GM19035 (cell line): ENCODE results near the gene SERTAD1.
"Not testable (repeated sequence)": the region's sequence is repeated elsewhere in the genome, so short reads cannot be mapped to it uniquely, and the experiment has no call there.

ENCODE experiments used
- ATAC-seq: cut with Tn5 transposase; IDR thresholded peaks from one replicate; pipeline ENCODE4 v1.9.1; 2021; ENCODE audit not compliant: unreplicated experiment

Gene SERTAD1

GRCh38 chr19:40425450-40426287 lies at the start of gene SERTAD1:
TSS of gene SERTAD1 (minus strand) at chr19:40425992. CDS start at chr19:40423546, 2,446 bp downstream.
- peak; percentile 83 for ATAC-seq

GRCh38 chr19:40474737-40475136 lies 48.9 kb upstream of the SERTAD1 start:
- ATAC-seq: no peak

- no peak for ATAC-seq
Measured at GRCh38 chr19:40472516-40472915, 46.7 kb upstream of the SERTAD1 start.

GRCh38 chr19:40471111-40471510 lies 45.3 kb upstream of the SERTAD1 start:
- no peak for ATAC-seq

GRCh38 chr19:40469011-40469410 lies 43.2 kb upstream of the SERTAD1 start:
- no peak for ATAC-seq

GRCh38 chr19:40466985-40467734 lies 41.4 kb upstream of the SERTAD1 start, which contains the start of gene SPTBN4:
TSS of gene SPTBN4 (plus strand) at chr19:40467001. CDS start at chr19:40472622, 5,621 bp downstream.
- ATAC-seq: no peak

GRCh38 chr19:40466219-40466984 lies 40.6 kb upstream of the SERTAD1 start:
- peak; percentile 35 for ATAC-seq

- peak; percentile 88 for ATAC-seq
Measured at GRCh38 chr19:40465557-40466218, 39.9 kb upstream of the SERTAD1 start, which contains the start of gene BLVRB. TSS of gene BLVRB (minus strand) at chr19:40465745. CDS start at chr19:40465688, 57 bp downstream.

GRCh38 chr19:40465025-40465556 lies 39.3 kb upstream of the SERTAD1 start:
- ATAC-seq: no peak

- no peak for ATAC-seq
Measured at GRCh38 chr19:40464059-40465024, 38.5 kb upstream of the SERTAD1 start.

- not testable (repeated sequence) for ATAC-seq
Measured at GRCh38 chr19:40463587-40464037, 37.8 kb upstream of the SERTAD1 start.

- no peak for ATAC-seq
Measured at GRCh38 chr19:40461669-40462221, 36.0 kb upstream of the SERTAD1 start.

- ATAC-seq: no peak
Measured at GRCh38 chr19:40460185-40460584, 34.4 kb upstream of the SERTAD1 start.

GRCh38 chr19:40458597-40458974 lies 32.8 kb upstream of the SERTAD1 start:
- no peak for ATAC-seq

- ATAC-seq: no peak
Measured at GRCh38 chr19:40457953-40458596, 32.3 kb upstream of the SERTAD1 start.

GRCh38 chr19:40457048-40457447 lies 31.3 kb upstream of the SERTAD1 start:
- no peak for ATAC-seq

- not testable (repeated sequence) for ATAC-seq
Measured at GRCh38 chr19:40453943-40454342, 28.2 kb upstream of the SERTAD1 start.

- no peak for ATAC-seq
Measured at GRCh38 chr19:40453151-40453735, 27.5 kb upstream of the SERTAD1 start.
